ENCODE results near the gene PPP4R4.

The PPP4R4 gene

GRCh38 chr14:94138251-94138650 is 35.9 kb upstream of the PPP4R4 start:
- no peak overlapping the region for H3K27ac ChIP-seq
- no peak for TF ChIP-seq CTCF (IDR thresholded peaks at IDR 0.05)
- H3K4me3 ChIP-seq: no peak overlapping the region
- no peak for DNase-seq (ENCODE audit: low spot score)

GRCh38 chr14:94139006-94139405 is 35.1 kb upstream of the PPP4R4 start:
- no peak overlapping the region for H3K4me3 ChIP-seq
- no peak for TF ChIP-seq CTCF (IDR thresholded peaks at IDR 0.05)
- no peak overlapping the region for H3K27ac ChIP-seq
- DNase-seq (ENCODE audit: low spot score): no peak

- DNase-seq (ENCODE audit: low spot score): no peak
- Histone ChIP-seq H3K4me3 (no peak overlapping the region), H3K27ac (no peak overlapping the region)
- TF ChIP-seq CTCF (IDR thresholded peaks at IDR 0.05): no peak
Measured at GRCh38 chr14:94139421-94139820, 34.7 kb upstream of the PPP4R4 start.

GRCh38 chr14:94142247-94142646 is 31.9 kb upstream of the PPP4R4 start:
- no peak for DNase-seq (ENCODE audit: low spot score)
- no peak overlapping the region for H3K27ac ChIP-seq
- no peak for TF ChIP-seq CTCF (IDR thresholded peaks at IDR 0.05)
- H3K4me3 ChIP-seq: no peak overlapping the region

GRCh38 chr14:94142836-94143235 is 31.3 kb upstream of the PPP4R4 start:
- H3K27ac ChIP-seq: no peak overlapping the region
- no peak overlapping the region for H3K4me3 ChIP-seq
- no peak for DNase-seq (ENCODE audit: low spot score)
- no peak for TF ChIP-seq CTCF (IDR thresholded peaks at IDR 0.05)

- Histone ChIP-seq H3K4me3 (no peak overlapping the region), H3K27ac (no peak overlapping the region)
- DNase-seq (ENCODE audit: low spot score): no peak
- no peak for TF ChIP-seq CTCF (IDR thresholded peaks at IDR 0.05)
Measured at GRCh38 chr14:94143239-94143638, 30.9 kb upstream of the PPP4R4 start.

- Histone ChIP-seq H3K27ac (no peak overlapping the region), H3K4me3 (no peak overlapping the region)
- no peak for DNase-seq (ENCODE audit: low spot score)
- no peak for TF ChIP-seq CTCF (IDR thresholded peaks at IDR 0.05)
Measured at GRCh38 chr14:94143711-94144110, 30.4 kb upstream of the PPP4R4 start.

Measured in coronary artery (tissue), 2 donors.